RWPE2 (cell line): Measurements from ENCODE around the gene MINDY3.
"Not testable (repeated sequence)": the region's sequence is repeated elsewhere in the genome, so short reads cannot be mapped to it uniquely, and the experiment has no call there.

Source experiments
- ATAC-seq: fragments of 200-7000 bp; cut with Tn5 transposase; 3 replicates; pipeline ENCODE4 v1.9.1; 2021; ENCODE audit warnings: low read depth
- DNase-seq: peaks from one replicate; pipeline ENCODE4 v3.0.0-alpha.2; 2020; ENCODE audit warnings: low spot score
- H3K27ac ChIP-seq: fragments of 450-650 bp; 2 replicates; pipeline ENCODE4 v1.5.1; 2017; ENCODE audit warnings: mild to moderate bottlenecking; ENCODE audit not compliant: poor library complexity, severe bottlenecking
- H3K27me3 ChIP-seq: fragments of 250-450 bp; sonication (Bioruptor Pico); 2 replicates; pipeline ENCODE4 v1.5.1; 2021; ENCODE audit warnings: mild to moderate bottlenecking, moderate library complexity; ENCODE audit not compliant: insufficient read depth, poor library complexity, severe bottlenecking
- H3K36me3 ChIP-seq: fragments of 250-450 bp; sonication (Bioruptor Pico); 2 replicates; pipeline ENCODE4 v1.5.1; 2020; ENCODE audit warnings: low read depth, mild to moderate bottlenecking, moderate library complexity
- H3K4me1 ChIP-seq: fragments of 250-450 bp; sonication (Bioruptor Pico); 2 replicates; pipeline ENCODE4 v1.5.1; 2021; ENCODE audit warnings: mild to moderate bottlenecking, moderate library complexity; ENCODE audit not compliant: insufficient read depth, poor library complexity, severe bottlenecking
- H3K4me3 ChIP-seq: fragments of 250-450 bp; sonication (Bioruptor Pico); 2 replicates; pipeline ENCODE4 v1.5.1; 2021; ENCODE audit warnings: mild to moderate bottlenecking, moderate library complexity; ENCODE audit not compliant: severe bottlenecking
- H3K9me3 ChIP-seq: fragments of 250-450 bp; sonication (Bioruptor Pico); 2 replicates; pipeline ENCODE4 v1.5.1; 2021; ENCODE audit warnings: mild to moderate bottlenecking, moderate library complexity; ENCODE audit not compliant: severe bottlenecking
- TF ChIP-seq, protein P1 (sequence below): fragments of 450-650 bp; IDR thresholded peaks from one replicate; pipeline ENCODE4 v1.5.1; 2017; ENCODE audit warnings: mild to moderate bottlenecking, moderate library complexity; ENCODE audit not compliant: poor library complexity, severe bottlenecking

Gene MINDY3

DNA sequence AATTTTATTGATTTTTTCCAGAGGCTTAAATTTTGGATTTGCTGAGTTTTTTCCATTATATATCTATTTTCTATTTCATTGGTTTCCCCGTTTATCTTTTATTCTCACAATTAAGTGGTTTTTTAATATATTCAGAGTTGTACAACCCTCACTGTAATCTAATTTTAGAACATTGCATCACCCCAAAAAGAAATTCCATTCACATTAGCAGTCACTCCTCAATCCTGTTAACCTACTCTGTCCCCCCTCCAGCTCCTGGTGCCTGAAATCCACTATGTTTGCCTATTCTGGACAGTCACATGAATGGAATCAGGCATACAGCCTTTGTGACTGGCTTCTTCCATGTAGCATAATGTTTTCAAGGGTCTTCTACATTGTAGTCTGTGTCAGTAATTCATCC, 84.8 kb downstream of the MINDY3 start:
- ATAC-seq (peak; percentile 52), DNase-seq (no peak)
- H3K27ac ChIP-seq = no peak overlapping the region

DNA sequence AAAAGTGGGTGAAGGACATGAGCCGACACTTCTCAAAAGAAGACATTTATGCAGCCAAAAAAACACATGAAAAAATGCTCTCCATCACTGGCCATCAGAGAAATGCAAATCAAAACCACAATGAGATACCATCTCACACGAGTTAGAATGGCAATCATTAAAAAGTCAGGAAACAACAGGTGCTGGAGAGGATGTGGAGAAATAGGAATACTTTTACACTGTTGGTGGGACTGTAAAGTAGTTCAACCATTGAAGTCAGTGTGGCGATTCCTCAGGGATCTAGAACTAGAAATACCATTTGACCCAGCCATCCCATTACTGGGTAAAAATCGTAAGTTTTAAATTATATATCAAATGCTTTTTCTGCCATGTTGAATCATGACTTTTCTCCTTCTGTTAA, 85.8 kb downstream of the MINDY3 start:
- not testable (repeated sequence) for H3K27ac ChIP-seq, H3K4me3 ChIP-seq, DNase-seq, ATAC-seq, H3K9me3 ChIP-seq, H3K4me1 ChIP-seq, H3K27me3 ChIP-seq
- peaks cover 12% of the 10 kb centered on the region for H3K36me3 ChIP-seq

More for the DNA sequence above, 84.8 kb downstream of the MINDY3 start:
- H3K27me3 ChIP-seq = no peaks in the 10 kb centered on the region
- H3K36me3 ChIP-seq = peaks cover 20% of the 10 kb centered on the region
- H3K4me3 ChIP-seq = no peak overlapping the region
- H3K4me1 ChIP-seq = peaks cover 6% of the 10 kb centered on the region
- TF ChIP-seq, protein P1, sequence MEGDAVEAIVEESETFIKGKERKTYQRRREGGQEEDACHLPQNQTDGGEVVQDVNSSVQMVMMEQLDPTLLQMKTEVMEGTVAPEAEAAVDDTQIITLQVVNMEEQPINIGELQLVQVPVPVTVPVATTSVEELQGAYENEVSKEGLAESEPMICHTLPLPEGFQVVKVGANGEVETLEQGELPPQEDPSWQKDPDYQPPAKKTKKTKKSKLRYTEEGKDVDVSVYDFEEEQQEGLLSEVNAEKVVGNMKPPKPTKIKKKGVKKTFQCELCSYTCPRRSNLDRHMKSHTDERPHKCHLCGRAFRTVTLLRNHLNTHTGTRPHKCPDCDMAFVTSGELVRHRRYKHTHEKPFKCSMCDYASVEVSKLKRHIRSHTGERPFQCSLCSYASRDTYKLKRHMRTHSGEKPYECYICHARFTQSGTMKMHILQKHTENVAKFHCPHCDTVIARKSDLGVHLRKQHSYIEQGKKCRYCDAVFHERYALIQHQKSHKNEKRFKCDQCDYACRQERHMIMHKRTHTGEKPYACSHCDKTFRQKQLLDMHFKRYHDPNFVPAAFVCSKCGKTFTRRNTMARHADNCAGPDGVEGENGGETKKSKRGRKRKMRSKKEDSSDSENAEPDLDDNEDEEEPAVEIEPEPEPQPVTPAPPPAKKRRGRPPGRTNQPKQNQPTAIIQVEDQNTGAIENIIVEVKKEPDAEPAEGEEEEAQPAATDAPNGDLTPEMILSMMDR = no peak
- no peaks in the 10 kb centered on the region for H3K9me3 ChIP-seq

DNA sequence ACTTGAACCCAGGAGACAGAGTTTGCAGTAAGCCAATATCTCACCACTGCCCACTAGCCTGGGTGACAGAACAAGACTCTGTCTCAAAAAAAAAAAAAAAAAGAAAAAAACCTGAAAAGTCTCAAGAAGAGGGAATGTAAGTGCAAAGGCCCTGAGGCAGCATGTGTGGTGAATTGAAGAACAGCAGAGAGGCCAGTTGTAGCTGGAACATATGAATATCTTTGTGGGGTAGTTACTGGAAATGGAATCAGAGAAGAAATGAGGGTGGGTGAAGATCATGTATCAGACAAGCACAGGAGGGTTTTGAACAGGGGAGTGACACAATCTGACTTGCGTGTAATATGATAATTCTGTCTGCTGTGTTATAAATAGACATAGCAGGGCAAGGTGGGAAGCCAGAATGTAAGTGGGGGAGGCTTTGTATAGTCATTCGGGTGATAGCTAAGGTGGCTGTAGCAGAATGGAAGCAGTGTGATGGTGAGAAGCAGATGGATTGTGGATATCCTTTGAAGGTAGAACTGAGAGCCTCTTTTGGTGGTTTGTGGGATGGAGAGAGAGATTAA, 95.3 kb downstream of the MINDY3 start:
- TF ChIP-seq, protein P1 = no peak
- Histone ChIP-seq H3K4me3 (no peak overlapping the region), H3K27me3 (no peaks in the 10 kb centered on the region), H3K36me3 (no peaks in the 10 kb centered on the region), H3K27ac (no peak overlapping the region), H3K9me3 (no peaks in the 10 kb centered on the region), H3K4me1 (no peaks in the 10 kb centered on the region)
- ATAC-seq = no peak
- no peak for DNase-seq

DNA sequence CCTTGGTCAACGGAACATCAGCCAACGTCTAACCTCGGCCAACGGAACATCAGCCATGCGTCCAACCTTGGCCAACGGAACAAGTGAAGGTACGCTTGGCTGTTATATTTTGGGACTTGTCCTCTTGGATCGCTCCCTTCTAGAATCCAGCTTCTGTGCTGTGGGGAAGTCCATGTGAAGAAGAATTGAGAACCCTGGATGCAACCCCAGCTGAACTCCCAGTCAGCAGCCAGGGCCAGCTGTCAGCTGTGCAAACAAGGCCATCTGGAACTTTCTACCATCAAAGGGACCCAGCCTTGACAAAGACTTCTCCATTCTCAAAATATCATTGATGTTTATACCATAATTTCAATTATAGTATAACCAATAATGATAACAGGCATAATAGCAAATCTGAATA, 97.3 kb downstream of the MINDY3 start:
- DNase-seq (no peak), ATAC-seq (no peak)

DNA sequence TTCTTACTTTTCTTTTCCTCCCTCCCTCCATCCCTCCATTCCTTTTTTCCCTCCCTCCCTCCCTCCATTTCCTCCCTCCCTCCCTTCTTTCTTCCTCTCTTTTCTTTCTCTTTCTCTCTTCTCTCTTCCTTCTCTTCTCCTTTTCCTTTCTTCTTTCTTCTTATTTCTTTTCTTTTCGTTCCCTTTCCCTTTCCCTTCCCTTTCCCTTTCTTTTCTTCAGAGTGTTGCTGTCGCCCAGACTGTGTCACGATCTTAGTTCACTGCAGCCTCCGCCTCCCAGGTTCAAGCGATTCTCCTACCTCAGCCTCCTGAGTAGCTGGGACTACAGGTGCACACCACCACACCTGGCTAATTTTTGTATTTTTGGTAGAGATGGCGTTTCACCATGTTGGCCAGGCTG, 98.1 kb downstream of the MINDY3 start:
- not testable (repeated sequence) for H3K4me1 ChIP-seq, ATAC-seq, H3K27ac ChIP-seq, H3K27me3 ChIP-seq, H3K36me3 ChIP-seq, H3K4me3 ChIP-seq, DNase-seq, H3K9me3 ChIP-seq

More for the DNA sequence above, 97.3 kb downstream of the MINDY3 start:
- H3K4me1 ChIP-seq = no peaks in the 10 kb centered on the region
- H3K27me3 ChIP-seq = no peaks in the 10 kb centered on the region
- no peak overlapping the region for H3K27ac ChIP-seq
- H3K9me3 ChIP-seq = no peaks in the 10 kb centered on the region
- H3K36me3 ChIP-seq = no peaks in the 10 kb centered on the region
- TF ChIP-seq, protein P1 = no peak
- no peak overlapping the region for H3K4me3 ChIP-seq

DNA sequence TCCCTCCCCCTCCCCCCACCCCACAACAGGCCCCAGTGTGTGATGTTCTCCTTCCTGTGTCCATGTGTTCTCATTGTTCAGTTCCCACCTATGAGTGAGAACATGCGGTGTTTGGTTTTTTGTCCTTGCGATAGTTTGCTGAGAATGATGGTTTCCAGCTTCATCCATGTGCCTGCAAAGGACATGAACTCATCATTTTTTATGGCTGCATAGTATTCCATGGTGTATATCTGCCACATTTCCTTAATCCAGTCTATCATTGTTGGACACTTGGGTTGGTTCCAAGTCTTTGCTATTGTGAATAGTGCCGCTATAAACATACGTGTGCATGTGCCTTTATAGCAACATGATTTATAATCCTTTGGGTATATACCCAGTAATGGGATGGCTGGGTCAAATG, 99.1 kb downstream of the MINDY3 start:
- not testable (repeated sequence) for ATAC-seq, H3K27ac ChIP-seq, DNase-seq, H3K4me3 ChIP-seq, H3K27me3 ChIP-seq, H3K9me3 ChIP-seq, H3K36me3 ChIP-seq, H3K4me1 ChIP-seq
